KMS-11 (cell line): Measurements from ENCODE around the gene PLCZ1.

Experiments used
- H2AFZ ChIP-seq: fragments of 200-600 bp; sonication (generic); 2 replicates; pipeline ENCODE4 v1.6.1; 2016; ENCODE audit warnings: antibody characterized with exemption, mixed run types, low read depth
- H3K27ac ChIP-seq: fragments of 200-600 bp; sonication (generic); 2 replicates; pipeline ENCODE4 v1.6.1; 2016; ENCODE audit warnings: mild to moderate bottlenecking, mixed run types
- H3K27me3 ChIP-seq: fragments of 200-600 bp; sonication (generic); 2 replicates; pipeline ENCODE4 v1.6.1; 2017; ENCODE audit warnings: mild to moderate bottlenecking, low read depth, mixed run types, moderate library complexity; ENCODE audit not compliant: insufficient read depth
- H3K36me3 ChIP-seq: fragments of 200-600 bp; sonication (generic); 2 replicates; pipeline ENCODE4 v1.6.1; 2017; ENCODE audit warnings: mild to moderate bottlenecking, mixed run types; ENCODE audit not compliant: insufficient read depth
- H3K4me1 ChIP-seq: fragments of 200-600 bp; sonication (generic); 2 replicates; pipeline ENCODE4 v1.6.1; 2016; ENCODE audit warnings: mild to moderate bottlenecking, low read depth, mixed run types; ENCODE audit not compliant: poor library complexity, severe bottlenecking
- H3K4me2 ChIP-seq: fragments of 200-600 bp; sonication (generic); 2 replicates; pipeline ENCODE4 v1.7.0; 2016; ENCODE audit warnings: mild to moderate bottlenecking, mixed run types
- H3K4me3 ChIP-seq: fragments of 200-600 bp; sonication (generic); IDR thresholded peaks from 2 replicates; pipeline ENCODE4 v1.6.1; 2017; ENCODE audit warnings: low read depth, low read length, mixed read lengths; ENCODE audit not compliant: insufficient read depth
- H3K79me2 ChIP-seq: fragments of 200-600 bp; sonication (generic); 2 replicates; pipeline ENCODE4 v1.6.1; 2016; ENCODE audit warnings: low read depth, mixed run types; ENCODE audit not compliant: insufficient read depth
- H3K9ac ChIP-seq: fragments of 200-600 bp; sonication (generic); 2 replicates; pipeline ENCODE4 v1.6.1; 2016; ENCODE audit warnings: mild to moderate bottlenecking, mixed run types
- H4K20me1 ChIP-seq: fragments of 200-600 bp; sonication (generic); 2 replicates; pipeline ENCODE4 v1.6.1; 2016; ENCODE audit warnings: mild to moderate bottlenecking, mixed run types; ENCODE audit not compliant: insufficient read depth
- TF ChIP-seq, protein P1 (sequence below): fragments of 200-600 bp; sonication (generic); conservative IDR thresholded peaks from 2 replicates; pipeline ENCODE4 v1.6.1; 2017; ENCODE audit warnings: low read depth, mild to moderate bottlenecking, antibody characterized with exemption, low read length, moderate library complexity, mixed read lengths

Gene PLCZ1

DNA sequence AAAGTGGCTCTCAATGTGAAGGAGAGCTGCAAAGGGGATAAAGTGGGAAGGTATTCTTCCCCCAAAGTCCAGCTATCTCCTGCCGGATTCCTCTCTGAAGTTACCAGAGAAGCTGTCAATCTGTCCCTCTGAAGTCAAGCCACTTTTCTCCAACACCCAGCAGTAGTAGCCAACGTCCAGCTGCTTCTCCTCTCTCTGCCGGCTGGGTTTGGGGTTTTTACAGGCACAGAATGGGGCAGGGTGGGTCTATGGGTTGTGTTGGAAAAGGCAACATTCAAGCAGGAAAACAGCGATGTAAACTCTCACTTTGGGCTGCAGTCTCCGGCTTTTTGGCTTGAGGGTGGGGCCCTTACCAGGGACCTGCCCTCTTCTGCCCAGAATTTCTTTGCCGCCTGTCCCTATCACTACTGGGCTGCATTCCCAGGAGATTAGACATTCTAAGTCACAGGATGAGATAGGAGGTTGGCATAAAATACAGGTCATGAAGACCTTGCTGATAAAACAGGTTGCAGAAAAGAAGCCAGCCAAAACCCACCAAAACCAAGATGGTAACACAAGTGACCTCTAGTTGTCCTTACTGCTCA, 16.4 kb upstream of the PLCZ1 start:
- H3K27ac ChIP-seq, result no peak overlapping the region
- TF ChIP-seq, protein P1, sequence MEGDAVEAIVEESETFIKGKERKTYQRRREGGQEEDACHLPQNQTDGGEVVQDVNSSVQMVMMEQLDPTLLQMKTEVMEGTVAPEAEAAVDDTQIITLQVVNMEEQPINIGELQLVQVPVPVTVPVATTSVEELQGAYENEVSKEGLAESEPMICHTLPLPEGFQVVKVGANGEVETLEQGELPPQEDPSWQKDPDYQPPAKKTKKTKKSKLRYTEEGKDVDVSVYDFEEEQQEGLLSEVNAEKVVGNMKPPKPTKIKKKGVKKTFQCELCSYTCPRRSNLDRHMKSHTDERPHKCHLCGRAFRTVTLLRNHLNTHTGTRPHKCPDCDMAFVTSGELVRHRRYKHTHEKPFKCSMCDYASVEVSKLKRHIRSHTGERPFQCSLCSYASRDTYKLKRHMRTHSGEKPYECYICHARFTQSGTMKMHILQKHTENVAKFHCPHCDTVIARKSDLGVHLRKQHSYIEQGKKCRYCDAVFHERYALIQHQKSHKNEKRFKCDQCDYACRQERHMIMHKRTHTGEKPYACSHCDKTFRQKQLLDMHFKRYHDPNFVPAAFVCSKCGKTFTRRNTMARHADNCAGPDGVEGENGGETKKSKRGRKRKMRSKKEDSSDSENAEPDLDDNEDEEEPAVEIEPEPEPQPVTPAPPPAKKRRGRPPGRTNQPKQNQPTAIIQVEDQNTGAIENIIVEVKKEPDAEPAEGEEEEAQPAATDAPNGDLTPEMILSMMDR, result no peak
- H3K36me3 ChIP-seq, result no peaks in the 10 kb centered on the region
- H3K9ac ChIP-seq, result no peak overlapping the region
- H3K79me2 ChIP-seq, result no peaks in the 10 kb centered on the region
- no peaks in the 10 kb centered on the region for H3K4me1 ChIP-seq
- H3K27me3 ChIP-seq, result no peaks in the 10 kb centered on the region
- no peak overlapping the region for H3K4me3 ChIP-seq
- H3K4me2 ChIP-seq, result no peak overlapping the region
- no peaks in the 10 kb centered on the region for H4K20me1 ChIP-seq
- no peak overlapping the region for H2AFZ ChIP-seq

DNA sequence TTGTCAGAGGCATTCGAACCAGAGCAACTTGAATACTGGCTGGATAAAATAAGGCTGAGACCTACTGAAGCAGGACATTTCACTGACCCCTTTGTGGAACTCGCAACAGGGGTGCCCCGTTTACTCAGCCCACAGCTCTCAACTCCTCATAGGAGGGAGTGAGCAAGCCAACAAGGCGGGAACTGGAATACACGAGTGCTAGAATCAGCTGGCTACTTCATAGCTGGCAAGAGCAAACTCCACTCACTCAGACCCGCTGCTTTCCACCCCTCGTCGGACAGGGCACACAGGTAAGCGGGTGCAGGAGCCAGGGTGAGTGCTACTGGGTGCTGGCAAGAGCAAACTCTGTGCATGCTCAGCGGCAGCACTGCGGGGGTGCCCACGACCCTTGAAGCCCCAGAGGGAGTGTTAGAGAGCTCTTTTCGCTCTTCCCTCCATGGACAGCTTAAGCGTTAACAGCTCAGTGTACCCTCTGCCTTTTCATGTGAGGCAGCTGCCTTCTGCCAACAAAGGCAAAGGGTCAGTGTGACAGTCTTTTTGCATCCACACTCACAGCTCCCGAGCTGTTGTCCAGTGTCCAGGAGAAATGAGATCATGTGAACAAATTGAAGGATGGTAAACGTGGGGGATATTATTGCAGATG, 15.8 kb upstream of the PLCZ1 start:
- H3K4me1 ChIP-seq, result no peaks in the 10 kb centered on the region
- H2AFZ ChIP-seq, result no peak overlapping the region
- no peak overlapping the region for H3K4me3 ChIP-seq
- no peaks in the 10 kb centered on the region for H3K27me3 ChIP-seq
- H3K27ac ChIP-seq, result no peak overlapping the region
- no peaks in the 10 kb centered on the region for H3K79me2 ChIP-seq
- no peaks in the 10 kb centered on the region for H4K20me1 ChIP-seq
- no peak overlapping the region for H3K9ac ChIP-seq
- TF ChIP-seq, protein P1, result no peak
- H3K4me2 ChIP-seq, result no peak overlapping the region
- no peaks in the 10 kb centered on the region for H3K36me3 ChIP-seq

DNA sequence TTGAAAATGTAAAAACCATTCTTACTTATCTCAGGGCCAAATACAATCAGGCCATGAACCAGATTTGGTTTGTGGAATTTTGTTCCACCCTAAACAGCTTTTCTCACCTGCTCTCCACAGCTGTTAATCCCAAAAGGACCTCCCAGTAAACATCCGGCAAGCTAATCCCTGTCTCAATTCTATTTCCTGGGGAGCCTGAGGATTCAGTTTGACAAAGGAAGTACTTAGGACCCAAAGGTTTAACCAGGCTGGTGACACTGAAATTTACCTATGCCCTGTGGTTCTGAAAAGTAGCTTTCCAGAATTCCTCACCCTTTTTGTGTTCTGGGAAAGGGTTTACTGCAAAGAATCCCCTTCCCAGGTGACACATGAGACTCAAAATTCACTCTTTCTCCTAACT, 15.1 kb upstream of the PLCZ1 start:
- no peaks in the 10 kb centered on the region for H3K36me3 ChIP-seq
- no peaks in the 10 kb centered on the region for H3K79me2 ChIP-seq
- no peak overlapping the region for H3K4me3 ChIP-seq
- no peak overlapping the region for H2AFZ ChIP-seq
- TF ChIP-seq, protein P1, result no peak
- H3K9ac ChIP-seq, result no peak overlapping the region
- H4K20me1 ChIP-seq, result no peaks in the 10 kb centered on the region
- no peaks in the 10 kb centered on the region for H3K27me3 ChIP-seq
- H3K4me1 ChIP-seq, result no peaks in the 10 kb centered on the region
- no peak overlapping the region for H3K27ac ChIP-seq
- H3K4me2 ChIP-seq, result no peak overlapping the region

DNA sequence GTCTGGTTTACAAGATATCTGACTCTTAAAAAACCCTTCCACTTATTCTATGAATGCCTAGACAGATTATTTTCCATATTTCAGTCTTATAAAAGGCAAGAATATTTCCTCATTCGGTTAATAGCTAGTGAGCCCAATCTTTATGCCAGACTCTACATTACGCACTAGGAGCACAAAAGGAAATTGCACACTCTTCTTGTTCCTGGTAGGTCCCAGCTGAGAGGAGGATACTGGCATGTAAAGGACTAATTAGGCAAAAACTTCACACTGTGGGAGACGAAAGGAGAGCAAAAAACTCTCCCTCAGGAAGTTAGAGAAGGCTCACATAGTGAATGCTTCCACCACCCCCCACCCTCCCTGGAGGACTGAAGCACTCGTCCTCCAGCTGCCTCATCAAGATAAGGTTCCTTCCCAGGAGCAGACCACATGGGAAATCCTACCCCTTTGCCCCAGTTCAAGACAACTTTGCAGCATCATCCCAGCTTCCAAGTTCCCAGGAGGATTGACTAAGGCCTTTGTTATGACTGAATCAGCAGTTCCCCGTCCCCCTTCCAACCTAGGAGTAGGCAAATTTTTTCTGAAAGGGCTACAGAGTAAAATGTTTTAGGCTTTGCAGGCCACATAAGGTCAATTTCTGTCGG, 14.6 kb upstream of the PLCZ1 start:
- Histone ChIP-seq H4K20me1 (no peaks in the 10 kb centered on the region), H3K4me3 (no peak overlapping the region), H3K79me2 (no peaks in the 10 kb centered on the region), H2AFZ (no peak overlapping the region), H3K4me1 (no peaks in the 10 kb centered on the region), H3K9ac (no peak overlapping the region), H3K36me3 (no peaks in the 10 kb centered on the region), H3K4me2 (no peak overlapping the region), H3K27ac (no peak overlapping the region), H3K27me3 (no peaks in the 10 kb centered on the region)
- TF ChIP-seq, protein P1, result no peak
